ENCODE measurements around the gene HRCT1. TPM values are rescaled to one million over a fixed set of nuclear protein-coding genes. Genes with fewer than 3 reads are reported as not detected.
A peak's percentile ranks its signal among the peaks of the same experiment; 100 is the strongest.

The HRCT1 gene
- total and polyA plus RNA-seq, 12 donors = 0.35 to 5.9 (median 1.7) TPM; not detected in 3

- TF ChIP-seq POLR2A (IDR thresholded peaks at IDR 0.05) (no peak), CTCF (IDR thresholded peaks at IDR 0.05) (no peak)
- Histone ChIP-seq H3K27ac (peak overlapping the region in 1 of 5 donors; percentile 57), H3K27me3 (no peaks in the 10 kb centered on the region), H3K9me3 (replicated peaks in 1 of 3) (no peaks in the 10 kb centered on the region), H3K36me3 (replicated peaks in 1 of 2) (no peaks in the 10 kb centered on the region), H3K4me3 (no peak overlapping the region), H3K4me1 (replicated peaks in 1 of 2) (peaks cover 0 to 5% of the 10 kb centered on the region in 2 donors)
- 49 to 62% (median 55%) methylated on average over 2 of the region's 2 CpGs for WGBS, 4 donors
- no peak for DNase-seq
- intact Hi-C loops (cut with DNase I) = loop anchor here in 1 of 2 donors (5.0 kb wide), 1 partner anchor 42 kb away; the partner anchor contains the start of genes HRCT1 and SPAAR
Observed at GRCh38 chr9:35948901-35949318, 42.9 kb downstream of the HRCT1 start.

GRCh38 chr9:35951736-35952135 is 45.7 kb downstream of the HRCT1 start:
- DNase-seq = peak in 2 of 7 donors; percentile 14 to 25
- Histone ChIP-seq H3K4me3 (no peak overlapping the region), H3K27ac (peak overlapping the region in 1 of 5 donors; percentile 7), H3K27me3 (no peaks in the 10 kb centered on the region), H3K36me3 (replicated peaks in 1 of 2) (no peaks in the 10 kb centered on the region), H3K9me3 (replicated peaks in 1 of 3) (no peaks in the 10 kb centered on the region), H3K4me1 (replicated peaks in 1 of 2) (no peaks in the 10 kb centered on the region)
- TF ChIP-seq CTCF (IDR thresholded peaks at IDR 0.05) (no peak), POLR2A (IDR thresholded peaks at IDR 0.05) (no peak)
- WGBS, 4 donors = 47 to 66% (median 54%) methylated on average over 6 of the region's 6 CpGs
- intact Hi-C loops (cut with DNase I) = no loop called here

GRCh38 chr9:35952526-35953191 is 46.7 kb downstream of the HRCT1 start:
- Histone ChIP-seq H3K36me3 (replicated peaks in 1 of 2) (no peaks in the 10 kb centered on the region), H3K27ac (peak overlapping the region in 1 of 5 donors; percentile 7), H3K4me3 (no peak overlapping the region), H3K27me3 (no peaks in the 10 kb centered on the region), H3K4me1 (replicated peaks in 1 of 2) (no peaks in the 10 kb centered on the region), H3K9me3 (replicated peaks in 1 of 3) (no peaks in the 10 kb centered on the region)
- DNase-seq = no peak
- no peak for TF ChIP-seq POLR2A (IDR thresholded peaks at IDR 0.05)
- TF ChIP-seq CTCF (IDR thresholded peaks at IDR 0.05) = no peak
- intact Hi-C loops (cut with DNase I) = no loop called here
- 59 to 67% (median 66%) methylated on average over 6 of the region's 6 CpGs for WGBS, 4 donors

- TF ChIP-seq POLR2A (IDR thresholded peaks at IDR 0.05) (no peak), CTCF (IDR thresholded peaks at IDR 0.05) (peak; percentile 76 to 87 (median 79))
- intact Hi-C loops (cut with DNase I) = loop anchor here in 1 of 2 donors (5.0 kb wide), 1 partner anchor 62 kb away; no protein-coding TSS in a partner anchor
- H3K9me3 ChIP-seq (replicated peaks in 1 of 3) = no peaks in the 10 kb centered on the region
- WGBS, 4 donors = 3 to 9% (median 7%) methylated on average over 6 of the region's 6 CpGs
- no peaks in the 10 kb centered on the region for H3K36me3 ChIP-seq (replicated peaks in 1 of 2)
- H3K27ac ChIP-seq = no peak overlapping the region
- no peak overlapping the region for H3K4me3 ChIP-seq
- H3K4me1 ChIP-seq (replicated peaks in 1 of 2) = no peaks in the 10 kb centered on the region
- DNase-seq = peak; percentile 43 to 85 (median 66)
- H3K27me3 ChIP-seq = no peaks in the 10 kb centered on the region
Observed at GRCh38 chr9:35954942-35955546, 49.0 kb downstream of the HRCT1 start.

All from adrenal gland (tissue), 12 donors.